ENCODE results near the gene TCERG1L.
"Not testable (repeated sequence)": the region's sequence is repeated elsewhere in the genome, so short reads cannot be mapped to it uniquely, and the experiment has no call there.

Gene TCERG1L

GRCh38 chr10:131162211-131162610, 149.3 kb downstream of the TCERG1L start:
- no peak for DNase-seq

- no peak for DNase-seq
These were observed 150.4 kb downstream of the TCERG1L start for GRCh38 chr10:131161087-131161486.

GRCh38 chr10:131160219-131160875, 151.2 kb downstream of the TCERG1L start:
- no peak for DNase-seq

- no peak for DNase-seq
These were observed 151.8 kb downstream of the TCERG1L start for GRCh38 chr10:131159771-131160170.

- DNase-seq = no peak
These were observed 152.8 kb downstream of the TCERG1L start for GRCh38 chr10:131158695-131159094.

- DNase-seq = no peak
These were observed 153.6 kb downstream of the TCERG1L start for GRCh38 chr10:131157899-131158298.

GRCh38 chr10:131155876-131156230, 155.7 kb downstream of the TCERG1L start:
- no peak for DNase-seq

GRCh38 chr10:131155218-131155875, 156.2 kb downstream of the TCERG1L start:
- no peak for DNase-seq

GRCh38 chr10:131154306-131155025, 157.1 kb downstream of the TCERG1L start:
- DNase-seq = no peak

GRCh38 chr10:131152456-131152855, 159.1 kb downstream of the TCERG1L start:
- not testable (repeated sequence) for DNase-seq

- no peak for DNase-seq
These were observed 161.4 kb downstream of the TCERG1L start for GRCh38 chr10:131150126-131150525.

- DNase-seq = no peak
These were observed 161.9 kb downstream of the TCERG1L start for GRCh38 chr10:131149586-131149985.

GRCh38 chr10:131149111-131149510, 162.4 kb downstream of the TCERG1L start:
- no peak for DNase-seq

- no peak for DNase-seq
These were observed 163.3 kb downstream of the TCERG1L start for GRCh38 chr10:131148270-131148669.

GRCh38 chr10:131147301-131147975, 164.1 kb downstream of the TCERG1L start:
- no peak for DNase-seq

- no peak for DNase-seq
These were observed 164.7 kb downstream of the TCERG1L start for GRCh38 chr10:131146790-131147189.

- DNase-seq = no peak
These were observed 165.8 kb downstream of the TCERG1L start for GRCh38 chr10:131145756-131146155.

GRCh38 chr10:131144711-131145375, 166.7 kb downstream of the TCERG1L start:
- no peak for DNase-seq

GRCh38 chr10:131144196-131144595, 167.3 kb downstream of the TCERG1L start:
- no peak for DNase-seq

- DNase-seq = no peak
These were observed 167.9 kb downstream of the TCERG1L start for GRCh38 chr10:131143425-131144165.

- no peak for DNase-seq
These were observed 168.8 kb downstream of the TCERG1L start for GRCh38 chr10:131142517-131143380.
